CD4-positive, alpha-beta T cell (primary cell): Measurements from ENCODE around the gene PPM1L. TPM values are rescaled to one million over a fixed set of nuclear protein-coding genes. Genes with fewer than 3 reads are reported as not detected.

Source experiments
- ATAC-seq: fragments of 200-7000 bp; cut with Tn5 transposase; one replicate; pipeline ENCODE4 v1.10.0; 2022; ENCODE audit warnings: mild to moderate bottlenecking; ENCODE audit not compliant: poor library complexity
- CTCF ChIA-PET: fragments of 350-600 bp; sonication (Branson Sonifier 250); formaldehyde crosslinking; loops from one replicate; lab custom pipeline; 2021; ENCODE audit warnings: antibody characterized with exemption, inconsistent platforms; lab: Charles Lee
- POLR2A ChIA-PET: fragments of 350-600 bp; sonication (Branson Sonifier 250); formaldehyde crosslinking; loops from one replicate; lab custom pipeline; 2021; ENCODE audit warnings: antibody characterized with exemption, inconsistent platforms; lab: Charles Lee
- DNase-seq, 14 experiments: peaks; one replicate each; pipeline ENCODE4 v3.0.0-alpha.2; 2013 to 2020; ENCODE audit warnings: mixed read lengths in 2 of 14
- H3K27ac ChIP-seq, 2 donors: one replicate each; pipeline versions ENCODE4 v1.5.1 to v1.7.0; 2013; ENCODE audit warnings: low read length in 2 of 2, low read depth in 1 of 2, mild to moderate bottlenecking in 1 of 2
- H3K27me3 ChIP-seq, 2 experiments: 1 replicate in 1 of 2; 2 replicates in 1 of 2; pipeline versions ENCODE4 v1.6.1 to v1.7.0; 2013; ENCODE audit warnings: low read length in 2 of 2, control low read depth in 1 of 2, mild to moderate bottlenecking in 1 of 2, moderate library complexity in 1 of 2; ENCODE audit not compliant: insufficient read depth in 2 of 2, control insufficient read depth in 1 of 2
- H3K36me3 ChIP-seq: one replicate; pipeline ENCODE4 v1.6.1; 2013; ENCODE audit warnings: low read length, control low read depth; ENCODE audit not compliant: insufficient read depth
- H3K4me1 ChIP-seq: one replicate; pipeline ENCODE4 v1.6.1; 2013; ENCODE audit warnings: low read length, control low read depth; ENCODE audit not compliant: insufficient read depth
- H3K4me3 ChIP-seq: one replicate; pipeline ENCODE4 v1.5.1; 2013; ENCODE audit warnings: mild to moderate bottlenecking, low read length, moderate library complexity
- H3K9me3 ChIP-seq, 2 experiments: 1 replicate in 1 of 2; 2 replicates in 1 of 2; pipeline versions ENCODE4 v1.6.1 to v1.7.0; 2013; ENCODE audit warnings: low read length in 2 of 2, mild to moderate bottlenecking in 2 of 2, control low read depth in 1 of 2, moderate library complexity in 1 of 2; ENCODE audit not compliant: control insufficient read depth in 1 of 2, insufficient read depth in 1 of 2
- H3K27ac Mint-ChIP-seq: one replicate; pipeline ENCODE4 v1.8.0; 2020; ENCODE audit warnings: mixed read lengths
- H3K27me3 Mint-ChIP-seq: one replicate; pipeline ENCODE4 v1.8.0; 2021; ENCODE audit warnings: mixed read lengths
- H3K36me3 Mint-ChIP-seq: one replicate; pipeline ENCODE4 v1.8.0; 2021; ENCODE audit warnings: low read depth, mixed read lengths
- H3K4me1 Mint-ChIP-seq: one replicate; pipeline ENCODE4 v1.8.0; 2021; ENCODE audit warnings: low read depth, mixed read lengths
- H3K4me3 Mint-ChIP-seq: one replicate; pipeline ENCODE4 v1.8.0; 2020; ENCODE audit warnings: mild to moderate bottlenecking, mixed read lengths
- H3K9me3 Mint-ChIP-seq: one replicate; pipeline ENCODE4 v1.8.0; 2020; ENCODE audit warnings: mixed read lengths
- intact Hi-C, 2 experiments: fragments of 100-400 bp; cut with DNase I in 1 of 2; cut with micrococcal nuclease in 1 of 2; formaldehyde crosslinking; loops; one replicate each; pipeline versions ENCODE4 v1.15.1 to v1.9.0; 2023 to 2025; cut with DNase I, micrococcal nuclease
- total RNA-seq, 174 experiments: library from RNA in 2 of 174; stranded (reverse) in 2 of 174; gene quantifications; one replicate each; pipeline ENCODE4 v1.2.3 and lab custom pipeline; 2021 to 2026
- TF ChIP-seq, protein P1 (sequence below): fragments of 200-600 bp; IDR thresholded peaks from one replicate; pipeline ENCODE4 v1.8.0; 2022; ENCODE audit warnings: antibody characterized with exemption, mild to moderate bottlenecking

PPM1L gene
- total RNA-seq, 2 experiments from 2014 or later, result 3.0 to 3.4 TPM

DNA sequence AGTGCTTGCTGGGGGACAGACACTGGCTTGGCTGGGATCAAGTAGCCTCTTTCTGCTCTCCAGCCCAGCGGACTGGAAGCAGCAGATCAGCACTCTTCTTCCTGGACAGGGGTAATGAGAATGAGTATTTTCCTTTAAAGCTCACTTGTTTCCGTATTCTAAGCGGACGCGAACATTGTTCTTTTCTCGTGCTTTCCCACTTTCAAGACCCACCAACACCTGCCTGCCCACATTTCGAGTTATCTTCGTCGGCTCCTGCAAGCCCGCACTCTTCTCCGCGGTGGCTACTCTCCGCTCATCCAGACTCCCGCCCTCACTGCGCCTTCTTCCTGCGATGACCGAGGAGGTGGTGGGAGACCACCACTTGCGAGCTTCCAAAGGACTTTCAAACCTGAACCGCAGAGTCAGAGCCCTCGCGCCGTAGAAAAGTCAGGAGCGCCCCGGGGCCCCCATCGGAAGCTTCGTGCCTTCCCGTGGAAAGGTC is 1.6 kb upstream of the PPM1L start:
- Mint-ChIP-seq H3K36me3 (peaks cover 4% of the 10 kb centered on the region), H3K9me3 (no peaks in the 10 kb centered on the region), H3K4me3 (peak overlapping the region; percentile 94), H3K27ac (peak overlapping the region; percentile 89), H3K27me3 (peaks cover 16% of the 10 kb centered on the region), H3K4me1 (peaks cover 37% of the 10 kb centered on the region)
- ATAC-seq (no peak), DNase-seq (peak in 7 of 14 experiments; percentile 1 to 49 (median 8))
- H3K36me3 ChIP-seq, result no peaks in the 10 kb centered on the region
- peaks cover 7% of the 10 kb centered on the region in 2 experiments for H3K27me3 ChIP-seq
- H3K27ac ChIP-seq, result peak overlapping the region; percentile 51 to 81
- POLR2A ChIA-PET, result interaction anchor here (0.8 to 2.3 kb wide), 5 partner anchors 47 to 467 kb away, joined by 3 to 9 read pairs (median 6); partner anchors contain the start of genes KPNA4, NMD3 and TRIM59
- TF ChIP-seq, protein P1, sequence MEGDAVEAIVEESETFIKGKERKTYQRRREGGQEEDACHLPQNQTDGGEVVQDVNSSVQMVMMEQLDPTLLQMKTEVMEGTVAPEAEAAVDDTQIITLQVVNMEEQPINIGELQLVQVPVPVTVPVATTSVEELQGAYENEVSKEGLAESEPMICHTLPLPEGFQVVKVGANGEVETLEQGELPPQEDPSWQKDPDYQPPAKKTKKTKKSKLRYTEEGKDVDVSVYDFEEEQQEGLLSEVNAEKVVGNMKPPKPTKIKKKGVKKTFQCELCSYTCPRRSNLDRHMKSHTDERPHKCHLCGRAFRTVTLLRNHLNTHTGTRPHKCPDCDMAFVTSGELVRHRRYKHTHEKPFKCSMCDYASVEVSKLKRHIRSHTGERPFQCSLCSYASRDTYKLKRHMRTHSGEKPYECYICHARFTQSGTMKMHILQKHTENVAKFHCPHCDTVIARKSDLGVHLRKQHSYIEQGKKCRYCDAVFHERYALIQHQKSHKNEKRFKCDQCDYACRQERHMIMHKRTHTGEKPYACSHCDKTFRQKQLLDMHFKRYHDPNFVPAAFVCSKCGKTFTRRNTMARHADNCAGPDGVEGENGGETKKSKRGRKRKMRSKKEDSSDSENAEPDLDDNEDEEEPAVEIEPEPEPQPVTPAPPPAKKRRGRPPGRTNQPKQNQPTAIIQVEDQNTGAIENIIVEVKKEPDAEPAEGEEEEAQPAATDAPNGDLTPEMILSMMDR, result no peak
- intact Hi-C loops, result loop anchor here in 1 of 2 experiments (2.0 kb wide), 1 partner anchor 188 kb away; no protein-coding TSS in a partner anchor
- peaks cover 27% of the 10 kb centered on the region for H3K4me1 ChIP-seq
- H3K9me3 ChIP-seq, result no peaks in the 10 kb centered on the region
- CTCF ChIA-PET, result no interaction called here
- H3K4me3 ChIP-seq, result peak overlapping the region; percentile 93

DNA sequence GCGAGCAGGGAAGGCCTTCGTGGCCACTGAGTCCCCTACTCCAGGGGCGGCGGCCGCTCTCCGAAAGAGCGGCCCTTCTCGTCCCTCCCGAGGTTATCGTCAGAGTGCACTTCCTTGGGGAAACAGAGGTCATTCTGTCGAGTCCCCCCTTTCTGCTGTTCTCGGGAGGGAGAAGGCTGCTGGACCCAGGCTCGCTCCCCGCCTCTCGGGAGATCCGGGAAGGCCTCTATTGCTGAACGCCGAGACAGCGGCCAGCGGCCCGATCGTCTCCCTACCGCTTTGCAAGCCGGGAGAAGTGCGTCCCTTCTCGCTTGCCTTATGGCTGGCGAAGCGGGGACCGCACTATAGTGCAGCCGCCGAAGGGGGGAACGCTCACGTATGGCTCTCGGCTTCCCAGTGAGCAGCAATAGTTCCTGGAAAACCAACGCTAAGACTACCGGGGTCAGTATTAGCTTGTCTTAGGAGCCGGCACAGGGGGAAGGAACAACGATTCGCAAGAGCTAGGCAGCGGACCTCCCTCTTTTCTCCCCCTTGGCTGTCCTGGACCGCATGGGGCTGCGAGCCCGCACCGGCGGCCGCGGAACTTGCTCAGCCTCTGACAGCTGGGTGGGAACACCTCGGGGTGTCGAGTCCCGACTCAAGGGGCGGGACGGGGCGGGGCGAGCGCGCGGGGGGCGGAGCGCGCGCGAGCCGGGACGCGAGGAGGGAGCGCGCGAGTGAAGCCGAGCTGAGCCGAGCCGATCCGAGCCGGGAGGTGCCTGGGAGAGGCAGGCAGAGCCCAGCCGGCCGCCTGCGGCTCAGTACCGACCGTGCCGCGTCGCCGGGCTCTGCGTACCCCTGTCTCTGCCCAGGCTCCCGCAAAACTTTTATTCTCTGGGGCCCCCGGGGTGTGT is 930 bp upstream of the PPM1L start:
- POLR2A ChIA-PET, result interaction anchor here (0.6 to 2.3 kb wide), 12 partner anchors 9 to 767 kb away, joined by 3 to 9 read pairs (median 4); partner anchors contain the start of genes IL12A, KPNA4, NMD3 and TRIM59
- Histone ChIP-seq H3K4me1 (peaks cover 27% of the 10 kb centered on the region), H3K36me3 (no peaks in the 10 kb centered on the region), H3K27me3 (peaks cover 7% of the 10 kb centered on the region in 2 experiments), H3K27ac (peak overlapping the region; percentile 51 to 81), H3K9me3 (no peaks in the 10 kb centered on the region), H3K4me3 (peak overlapping the region; percentile 93)
- ATAC-seq (peak; percentile 85), DNase-seq (peak; percentile 80 to 95 (median 88))
- intact Hi-C loops, result loop anchor here (2.0 to 5.0 kb wide), 5 partner anchors 188 to 467 kb away; partner anchors contain the start of gene NMD3 (in 1 of the 2)
- peaks cover 21% of the 10 kb centered on the region for H3K27me3 Mint-ChIP-seq
- H3K4me3 Mint-ChIP-seq, result peak overlapping the region; percentile 94
- H3K9me3 Mint-ChIP-seq, result no peaks in the 10 kb centered on the region
- peak overlapping the region; percentile 89 for H3K27ac Mint-ChIP-seq
- TF ChIP-seq, protein P1, result no peak
- CTCF ChIA-PET, result no interaction called here
- peaks cover 4% of the 10 kb centered on the region for H3K36me3 Mint-ChIP-seq
- peaks cover 42% of the 10 kb centered on the region for H3K4me1 Mint-ChIP-seq

DNA sequence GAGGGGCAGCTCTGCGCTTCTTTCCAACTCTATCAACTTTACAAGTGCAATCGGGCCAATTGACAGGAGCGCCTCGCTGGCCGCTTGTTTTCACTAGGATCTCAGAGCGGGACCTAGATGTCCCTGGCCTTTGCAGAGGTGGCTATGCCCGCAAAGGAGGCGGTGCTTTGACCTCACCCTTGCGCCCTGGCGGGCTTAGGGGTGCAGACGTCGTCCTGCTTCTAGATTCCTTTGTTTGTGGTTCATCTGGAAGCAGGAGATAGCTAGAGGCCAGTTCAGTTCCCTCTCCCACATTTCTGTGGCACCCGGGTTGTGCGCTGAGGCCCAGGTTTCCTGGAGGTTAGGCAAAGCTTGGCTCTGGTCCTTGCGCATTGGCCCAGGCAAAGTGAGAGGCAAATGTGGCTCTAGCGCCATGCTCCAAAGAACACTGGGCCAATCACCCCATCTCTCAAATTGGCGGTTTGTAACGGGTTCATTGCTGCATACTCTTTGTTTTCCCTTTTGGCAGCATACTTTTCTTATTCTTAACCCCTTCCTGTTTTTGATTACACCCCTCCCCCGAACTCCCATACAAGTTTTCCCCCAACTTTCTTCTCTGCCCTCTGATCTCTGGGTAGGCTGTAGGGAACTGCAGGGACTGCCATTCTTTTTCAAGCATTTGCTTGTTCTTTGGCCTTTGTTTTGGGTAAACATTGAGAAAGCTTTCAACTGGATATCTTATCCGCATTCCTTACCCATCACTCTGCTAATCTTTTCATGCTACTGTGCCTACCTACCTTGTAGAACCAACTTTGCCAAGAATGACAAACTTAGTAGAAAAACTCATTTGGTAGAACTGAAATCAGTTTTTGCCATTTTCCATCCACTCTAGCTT is 1.4 kb downstream of the PPM1L start:
- H3K4me1 ChIP-seq, result peaks cover 27% of the 10 kb centered on the region
- no peak overlapping the region for H3K27ac ChIP-seq
- H3K27ac Mint-ChIP-seq, result no peak overlapping the region
- H3K4me3 ChIP-seq, result peak overlapping the region; percentile 93
- H3K27me3 ChIP-seq, result peaks cover 7% of the 10 kb centered on the region in 2 experiments
- ATAC-seq (no peak), DNase-seq (peak in 3 of 14 experiments; percentile 0 to 15 (median 1))
- TF ChIP-seq, protein P1, result no peak
- intact Hi-C loops, result loop anchor here (2.0 to 5.0 kb wide), 5 partner anchors 193 to 465 kb away; partner anchors contain the start of genes KPNA4 (in 1 of the 2) and NMD3 (in 1 of the 2)
- H3K27me3 Mint-ChIP-seq, result peaks cover 21% of the 10 kb centered on the region
- no peaks in the 10 kb centered on the region for H3K9me3 Mint-ChIP-seq
- ChIA-PET POLR2A (interaction anchor here (0.7 kb wide), 1 partner anchor 307 kb away, joined by 3 read pairs; no protein-coding TSS in a partner anchor), CTCF (no interaction called here)
- no peaks in the 10 kb centered on the region for H3K36me3 ChIP-seq
- peaks cover 42% of the 10 kb centered on the region for H3K4me1 Mint-ChIP-seq
- H3K4me3 Mint-ChIP-seq, result peak overlapping the region; percentile 94
- no peaks in the 10 kb centered on the region for H3K9me3 ChIP-seq
- H3K36me3 Mint-ChIP-seq, result peaks cover 4% of the 10 kb centered on the region
